ENCODE measurements around the gene SCN8A.

SCN8A gene

GRCh38 chr12:51675071-51675803, 84.2 kb downstream of the SCN8A start:
- no peak for DNase-seq

GRCh38 chr12:51676875-51677274, 85.8 kb downstream of the SCN8A start:
- DNase-seq: no peak

DNA sequence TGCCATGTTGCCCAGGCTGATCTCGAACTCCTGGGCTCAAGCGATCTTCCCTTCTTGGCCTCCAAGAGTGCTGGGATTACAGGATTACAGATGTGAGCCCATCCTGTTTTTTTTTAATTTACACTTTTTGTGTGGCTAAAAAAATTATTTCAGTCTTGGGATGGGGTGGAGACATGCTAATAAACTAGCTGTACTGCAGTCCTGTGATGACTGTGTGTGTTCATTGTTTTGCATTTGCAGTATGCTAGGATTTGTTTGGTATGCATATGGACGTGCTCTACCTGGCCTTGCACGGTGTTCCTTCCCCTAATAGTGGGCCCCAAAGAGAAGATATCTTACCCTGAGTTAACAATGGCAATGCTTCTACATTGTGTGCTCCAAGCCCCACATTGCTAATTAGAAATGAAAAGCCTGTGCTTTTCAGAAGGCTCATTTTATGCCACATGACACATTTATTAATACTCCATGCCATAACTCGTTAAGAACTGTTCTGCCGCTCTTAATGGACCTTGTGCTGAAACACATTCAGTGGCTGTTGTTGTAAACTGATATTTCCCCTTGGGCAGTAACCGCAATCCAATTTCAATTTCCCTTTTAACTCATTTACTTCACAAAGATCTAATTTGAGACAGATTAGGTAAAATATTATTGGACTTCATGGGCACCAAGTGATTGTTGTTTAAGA, 86.4 kb downstream of the SCN8A start:
- no peak for DNase-seq

DNA sequence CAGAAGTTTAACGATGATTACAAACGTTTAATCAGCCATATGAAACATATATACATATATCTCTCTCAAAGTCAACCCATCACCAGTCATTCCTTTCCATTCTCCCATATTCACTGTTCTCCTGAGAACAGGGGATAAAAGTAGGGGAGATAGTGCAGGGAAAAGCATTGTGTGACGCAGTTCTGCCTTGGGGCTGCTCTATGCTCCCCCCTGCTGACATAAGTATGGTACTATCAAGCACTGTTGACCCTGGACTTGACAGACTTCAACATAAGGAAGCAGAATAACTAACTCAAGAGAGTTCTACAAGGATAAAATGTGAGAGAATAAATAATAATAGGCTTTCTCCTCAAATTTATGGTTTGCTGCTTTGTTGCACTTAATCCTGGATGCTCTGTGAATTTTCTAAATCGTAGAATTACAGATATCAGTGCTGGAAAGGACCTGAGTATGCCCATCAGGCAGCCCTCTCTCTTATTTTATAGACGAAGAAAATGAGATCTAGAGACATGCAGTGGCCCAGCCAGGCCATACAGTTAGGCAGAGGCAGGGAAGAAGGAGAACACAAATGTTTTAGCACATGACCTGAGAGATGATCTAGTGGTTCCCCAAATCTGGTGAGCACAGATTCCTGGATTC, 87.2 kb downstream of the SCN8A start:
- DNase-seq: no peak

DNA sequence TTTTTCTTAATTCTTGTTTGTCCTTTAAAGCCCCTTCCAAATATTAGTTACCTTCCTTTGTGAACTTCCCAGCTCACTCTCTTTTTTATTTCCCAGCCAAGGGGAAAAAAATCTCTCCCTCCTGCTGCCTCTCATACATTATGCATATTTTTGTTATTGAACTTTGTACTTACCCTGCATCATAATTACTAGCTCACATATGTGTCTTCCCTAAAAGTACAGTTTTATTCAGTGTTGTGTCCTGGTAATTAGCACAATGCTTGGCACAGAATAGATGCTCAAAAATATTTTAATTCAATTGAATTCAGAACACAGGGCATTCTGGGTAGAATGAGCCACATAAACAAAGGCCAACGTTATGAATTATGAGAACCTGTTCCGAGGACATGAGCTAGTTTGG, 91.9 kb downstream of the SCN8A start:
- no peak for DNase-seq

- no peak for DNase-seq
These were observed 92.8 kb downstream of the SCN8A start for GRCh38 chr12:51683763-51684357.

GRCh38 chr12:51686727-51687126, 95.7 kb downstream of the SCN8A start:
- DNase-seq: no peak

- no peak for DNase-seq
These were observed 96.1 kb downstream of the SCN8A start for GRCh38 chr12:51687177-51687576.

GRCh38 chr12:51687614-51688013, 96.6 kb downstream of the SCN8A start:
- DNase-seq: no peak

DNA sequence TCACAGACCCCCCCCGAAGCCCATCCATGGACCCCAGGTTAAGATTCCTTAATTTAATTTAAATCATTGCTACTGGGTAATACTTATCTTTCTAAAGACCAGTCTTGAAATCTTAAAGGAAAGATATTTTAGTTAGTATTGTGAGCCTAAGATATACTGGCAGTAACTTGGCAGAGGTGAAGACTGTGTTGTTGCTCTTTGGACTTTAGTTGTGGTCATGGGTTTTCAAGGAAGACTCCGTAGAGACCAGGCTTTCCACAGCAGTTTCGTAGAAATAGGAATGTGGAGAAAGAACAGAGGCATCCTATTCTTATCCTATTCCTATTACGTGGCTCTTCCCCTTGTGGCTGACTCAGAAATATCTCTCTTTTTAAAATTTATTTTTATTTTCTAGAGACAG, 99.0 kb downstream of the SCN8A start:
- no peak for DNase-seq

- no peak for DNase-seq
These were observed 101.0 kb downstream of the SCN8A start for GRCh38 chr12:51692016-51692415.

- no peak for DNase-seq
These were observed 102.5 kb downstream of the SCN8A start for GRCh38 chr12:51693569-51693968.

GRCh38 chr12:51694146-51694545, 103.1 kb downstream of the SCN8A start:
- no peak for DNase-seq

DNA sequence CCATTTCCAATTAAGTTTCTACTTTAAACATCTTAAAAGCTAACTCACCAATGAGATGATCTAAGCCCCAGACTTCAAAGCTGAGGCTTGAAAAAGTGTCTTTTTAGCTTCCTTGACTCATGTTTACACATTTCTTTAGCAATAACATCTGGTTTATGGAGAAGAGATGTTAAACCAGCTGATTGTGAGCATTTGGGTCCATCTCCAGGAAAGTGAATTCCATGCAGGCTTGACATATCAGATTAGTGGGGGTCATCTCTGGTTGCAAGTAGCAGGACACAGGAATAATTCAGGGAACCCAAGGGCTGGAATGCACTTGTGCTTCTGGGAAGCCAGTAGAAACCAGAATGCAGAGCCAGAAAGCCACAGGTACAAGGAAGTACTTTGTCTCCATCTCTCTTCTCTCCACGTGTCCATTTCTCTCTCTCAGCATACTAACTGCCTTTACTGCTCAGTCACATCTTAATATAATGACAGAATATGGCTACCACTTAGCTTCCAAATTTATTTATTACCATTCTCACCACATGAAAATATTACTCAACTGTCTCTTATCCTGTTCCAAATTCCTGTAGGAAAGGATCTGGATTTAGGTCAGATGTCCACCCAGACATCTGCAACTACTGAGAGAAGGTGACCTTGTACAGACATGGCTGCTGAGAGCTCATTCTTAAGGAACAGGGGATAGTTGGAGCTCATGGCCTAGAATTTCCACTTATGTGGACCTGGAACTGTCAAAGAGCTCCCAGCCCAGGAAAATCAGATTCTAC, 104.4 kb downstream of the SCN8A start:
- DNase-seq: no peak

- DNase-seq: no peak
These were observed 108.2 kb downstream of the SCN8A start for GRCh38 chr12:51699219-51699618.

GRCh38 chr12:51700887-51701286, 109.9 kb downstream of the SCN8A start:
- DNase-seq: no peak

DNA sequence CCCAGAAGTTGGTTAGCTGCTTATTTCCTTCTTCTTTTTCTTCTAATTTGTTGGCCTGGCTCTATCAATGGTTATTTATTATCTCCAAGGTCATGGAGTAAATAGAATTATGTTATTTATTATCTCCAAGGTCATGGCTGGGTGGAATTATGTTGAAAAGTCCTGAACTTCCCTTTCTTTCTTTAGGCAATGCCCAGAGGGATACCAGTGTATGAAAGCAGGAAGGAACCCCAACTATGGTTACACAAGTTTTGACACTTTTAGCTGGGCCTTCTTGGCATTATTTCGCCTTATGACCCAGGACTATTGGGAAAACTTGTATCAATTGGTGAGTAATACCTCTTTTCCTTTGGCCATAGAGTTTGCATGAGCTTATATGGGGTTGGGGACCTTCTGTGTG, 111.6 kb downstream of the SCN8A start:
- no peak for DNase-seq

DNA sequence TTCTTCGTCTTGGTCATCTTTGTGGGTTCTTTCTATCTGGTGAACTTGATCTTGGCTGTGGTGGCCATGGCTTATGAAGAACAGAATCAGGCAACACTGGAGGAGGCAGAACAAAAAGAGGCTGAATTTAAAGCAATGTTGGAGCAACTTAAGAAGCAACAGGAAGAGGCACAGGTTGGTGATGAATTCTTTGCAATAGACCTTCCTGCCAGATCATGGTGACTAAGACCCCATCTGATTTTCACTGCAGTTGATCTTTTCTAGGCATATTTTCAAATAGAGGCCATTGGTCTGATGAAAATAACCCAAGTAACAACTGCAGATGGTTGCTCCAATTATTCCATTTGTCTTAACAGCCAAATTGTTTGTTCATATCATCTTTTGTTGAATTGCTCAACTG, 114.4 kb downstream of the SCN8A start:
- DNase-seq: no peak

DNA sequence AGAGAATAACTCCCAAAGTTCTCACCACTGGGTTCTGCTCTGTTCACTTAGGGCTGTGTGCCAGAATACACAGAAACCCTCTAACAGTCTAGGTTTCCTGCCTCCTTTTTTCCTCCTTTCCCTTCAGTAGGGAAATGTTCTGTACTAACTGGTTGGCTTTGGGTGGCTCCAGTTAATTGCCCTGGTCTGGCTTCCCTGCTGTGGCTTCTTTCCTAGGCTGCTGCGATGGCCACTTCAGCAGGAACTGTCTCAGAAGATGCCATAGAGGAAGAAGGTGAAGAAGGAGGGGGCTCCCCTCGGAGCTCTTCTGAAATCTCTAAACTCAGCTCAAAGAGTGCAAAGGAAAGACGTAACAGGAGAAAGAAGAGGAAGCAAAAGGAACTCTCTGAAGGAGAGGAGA, 115.2 kb downstream of the SCN8A start:
- DNase-seq: no peak

DNA sequence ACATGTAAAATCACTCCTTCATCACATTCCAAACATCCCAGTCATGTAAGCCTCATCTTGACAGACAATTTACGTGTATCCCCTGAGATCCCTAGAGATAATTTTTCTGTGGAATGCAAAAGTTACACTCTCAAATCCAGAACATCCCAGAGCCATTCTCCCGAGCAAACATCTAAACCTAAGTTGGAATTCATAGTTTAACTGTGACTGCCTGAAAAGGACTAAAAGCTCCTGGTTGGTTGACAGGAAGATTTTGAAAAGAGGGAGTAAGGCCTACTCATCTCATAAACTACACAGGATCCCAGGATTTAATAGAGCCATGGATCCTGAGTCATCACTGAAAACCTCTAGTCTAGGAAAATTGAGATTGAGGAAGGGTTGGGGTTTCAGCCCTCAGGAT, 123.6 kb downstream of the SCN8A start:
- no peak for DNase-seq

- DNase-seq: no peak
These were observed 126.4 kb downstream of the SCN8A start for GRCh38 chr12:51717326-51717925.

GRCh38 chr12:51721282-51721940, 130.4 kb downstream of the SCN8A start:
- no peak for DNase-seq

All from SHP77 treated with DMSO at 0.1 percent for 48 hours (cell line).